ENCODE data around the gene TMEM33. TPM values are rescaled to one million over a fixed set of nuclear protein-coding genes. Genes with fewer than 3 reads are reported as not detected.
"Not testable (repeated sequence)": the region's sequence is repeated elsewhere in the genome, so short reads cannot be mapped to it uniquely, and the experiment has no call there.

The TMEM33 gene
- polyA plus RNA-seq, 1 donor from 2014 or later, result 26.5 TPM

GRCh38 chr4:41913509-41913908, 21.7 kb upstream of the TMEM33 start:
- Histone ChIP-seq H3K9me2 (ENCODE audit: insufficient read depth, low read length) (no peaks in the 10 kb centered on the region), H3K36me3 (ENCODE audit: insufficient read depth, low read length) (no peaks in the 10 kb centered on the region), H3K27ac (ENCODE audit: low read length) (no peak overlapping the region), H3K4me3 (ENCODE audit: low read length) (no peak overlapping the region), H3F3A (ENCODE audit: insufficient read depth, low read length, poor library complexity, severe bottlenecking) (no peaks in the 10 kb centered on the region), H3K4me2 (ENCODE audit: low read length) (no peak overlapping the region), H3K9ac (ENCODE audit: low read length) (no peak overlapping the region), H3K9me3 (ENCODE audit: low read length) (no peaks in the 10 kb centered on the region), H3K27me3 (ENCODE audit: insufficient read depth, low read depth, low read length) (no peaks in the 10 kb centered on the region), H2AFZ (ENCODE audit: low read depth, low read length) (no peak overlapping the region), H4K20me1 (ENCODE audit: insufficient read depth) (no peaks in the 10 kb centered on the region), H3K79me2 (replicated peaks; ENCODE audit: insufficient read depth, low read length) (no peaks in the 10 kb centered on the region)
- no peak for TF ChIP-seq REST (IDR thresholded peaks at IDR 0.05; ENCODE audit: borderline replicate concordance)
- TF ChIP-seq CTCF (IDR thresholded peaks at IDR 0.05; ENCODE audit: poor library complexity, severe bottlenecking), result no peak
- no peak for TF ChIP-seq RAD21 (conservative IDR thresholded peaks at IDR 0.05)
- TF ChIP-seq TAF1 (IDR thresholded peaks at IDR 0.05; ENCODE audit: low read depth), result no peak
- no peak for TF ChIP-seq SMC3 (conservative IDR thresholded peaks at IDR 0.05; ENCODE audit: poor library complexity)
- TF ChIP-seq EZH2 (IDR thresholded peaks at IDR 0.05; ENCODE audit: borderline replicate concordance, insufficient read depth, low read length, poor library complexity, severe bottlenecking), result no peak
- TF ChIP-seq POLR2AphosphoS5 (IDR thresholded peaks at IDR 0.05), result no peak
- no peak for TF ChIP-seq EP300 (conservative IDR thresholded peaks at IDR 0.05; ENCODE audit: poor library complexity, severe bottlenecking)
- TF ChIP-seq MXI1 (conservative IDR thresholded peaks at IDR 0.05; ENCODE audit: poor library complexity, severe bottlenecking), result no peak

GRCh38 chr4:41918278-41918677, 17.0 kb upstream of the TMEM33 start:
- no peaks in the 10 kb centered on the region for H3K79me2 ChIP-seq (replicated peaks; ENCODE audit: insufficient read depth, low read length)
- H4K20me1 ChIP-seq (ENCODE audit: insufficient read depth), result no peaks in the 10 kb centered on the region
- no peaks in the 10 kb centered on the region for H3F3A ChIP-seq (ENCODE audit: insufficient read depth, low read length, poor library complexity, severe bottlenecking)
- H3K27me3 ChIP-seq (ENCODE audit: insufficient read depth, low read depth, low read length), result no peaks in the 10 kb centered on the region
- TF ChIP-seq MXI1 (conservative IDR thresholded peaks at IDR 0.05; ENCODE audit: poor library complexity, severe bottlenecking), result no peak
- no peak for TF ChIP-seq SMC3 (conservative IDR thresholded peaks at IDR 0.05; ENCODE audit: poor library complexity)
- no peak for TF ChIP-seq TAF1 (IDR thresholded peaks at IDR 0.05; ENCODE audit: low read depth)
- TF ChIP-seq RAD21 (conservative IDR thresholded peaks at IDR 0.05), result no peak
- TF ChIP-seq POLR2AphosphoS5 (IDR thresholded peaks at IDR 0.05), result no peak
- no peak for TF ChIP-seq CTCF (IDR thresholded peaks at IDR 0.05; ENCODE audit: poor library complexity, severe bottlenecking)
- TF ChIP-seq EP300 (conservative IDR thresholded peaks at IDR 0.05; ENCODE audit: poor library complexity, severe bottlenecking), result no peak
- no peak for TF ChIP-seq EZH2 (IDR thresholded peaks at IDR 0.05; ENCODE audit: borderline replicate concordance, insufficient read depth, low read length, poor library complexity, severe bottlenecking)
- TF ChIP-seq REST (IDR thresholded peaks at IDR 0.05; ENCODE audit: borderline replicate concordance), result no peak
- no peak overlapping the region for H2AFZ ChIP-seq (ENCODE audit: low read depth, low read length)
- no peaks in the 10 kb centered on the region for H3K9me2 ChIP-seq (ENCODE audit: insufficient read depth, low read length)
- no peaks in the 10 kb centered on the region for H3K9me3 ChIP-seq (ENCODE audit: low read length)
- no peak overlapping the region for H3K9ac ChIP-seq (ENCODE audit: low read length)
- H3K4me3 ChIP-seq (ENCODE audit: low read length), result no peak overlapping the region
- no peak overlapping the region for H3K4me2 ChIP-seq (ENCODE audit: low read length)
- no peaks in the 10 kb centered on the region for H3K36me3 ChIP-seq (ENCODE audit: insufficient read depth, low read length)
- H3K27ac ChIP-seq (ENCODE audit: low read length), result no peak overlapping the region

- not testable (repeated sequence) for H3K27ac ChIP-seq (ENCODE audit: low read length); H3K9me3 ChIP-seq (ENCODE audit: low read length); H2AFZ ChIP-seq (ENCODE audit: low read depth, low read length); H3K4me3 ChIP-seq (ENCODE audit: low read length); H3K4me2 ChIP-seq (ENCODE audit: low read length); H3K9ac ChIP-seq (ENCODE audit: low read length); H3K9me2 ChIP-seq (ENCODE audit: insufficient read depth, low read length); H3F3A ChIP-seq (ENCODE audit: insufficient read depth, low read length, poor library complexity, severe bottlenecking); H3K27me3 ChIP-seq (ENCODE audit: insufficient read depth, low read depth, low read length); H4K20me1 ChIP-seq (ENCODE audit: insufficient read depth); H3K79me2 ChIP-seq (replicated peaks; ENCODE audit: insufficient read depth, low read length); H3K36me3 ChIP-seq (ENCODE audit: insufficient read depth, low read length)
These were observed 14.8 kb upstream of the TMEM33 start for GRCh38 chr4:41920416-41920815.
